ENCODE data around the gene NFATC2IP. TPM values are rescaled to one million over a fixed set of nuclear protein-coding genes. Genes with fewer than 3 reads are reported as not detected.

Gene NFATC2IP
- total and polyA plus RNA-seq, 2 of the 13 experiments (the other 11 are each of a cell fraction or from before 2014, with no cell fraction given), result 32.1 to 48.5 TPM

- TF ChIP-seq USF2 (IDR thresholded peaks at IDR 0.05; ENCODE audit: low read depth, low read length) (no peak), USF2 (CRISPR knock-in tag; IDR thresholded peaks at IDR 0.05; ENCODE audit: borderline replicate concordance) (no peak), SKI (IDR thresholded peaks at IDR 0.05; ENCODE audit: partially characterized antibody) (peak; percentile 6), KMT2A (CRISPR knock-in tag; IDR thresholded peaks at IDR 0.05) (peak; percentile 29; the same call in 1 of the 2 replicates), NFYB (CRISPR knock-in tag; IDR thresholded peaks at IDR 0.05) (peak; percentile 97), MTF2 (CRISPR knock-in tag; IDR thresholded peaks at IDR 0.05; ENCODE audit: borderline replicate concordance) (no peak), SRF (IDR thresholded peaks at IDR 0.05; ENCODE audit: low read depth, low read length) (no peak), REXO4 (CRISPR knock-in tag; IDR thresholded peaks at IDR 0.05; ENCODE audit: borderline replicate concordance) (no peak), ZNF337 (CRISPR knock-in tag; IDR thresholded peaks at IDR 0.05; ENCODE audit: borderline replicate concordance, low read depth) (no peak), NCOA5 (CRISPR knock-in tag; IDR thresholded peaks at IDR 0.05) (no peak), ZNF780A (CRISPR knock-in tag; IDR thresholded peaks at IDR 0.05) (peak; percentile 86; the same call in 1 of the 2 replicates), KDM3A (CRISPR knock-in tag; IDR thresholded peaks at IDR 0.05; ENCODE audit: low read depth) (peak; percentile 20), ZNF460 (CRISPR knock-in tag; IDR thresholded peaks at IDR 0.05; ENCODE audit: borderline replicate concordance) (no peak), NFIB (CRISPR knock-in tag; IDR thresholded peaks at IDR 0.05; ENCODE audit: borderline replicate concordance) (no peak), ZNF432 (CRISPR knock-in tag; IDR thresholded peaks at IDR 0.05; ENCODE audit: borderline replicate concordance) (no peak), CAMTA2 (CRISPR knock-in tag; IDR thresholded peaks at IDR 0.05; ENCODE audit: borderline replicate concordance) (no peak), SALL2 (CRISPR knock-in tag; IDR thresholded peaks at IDR 0.05) (no peak)
- TF ChIP-seq, protein P1, sequence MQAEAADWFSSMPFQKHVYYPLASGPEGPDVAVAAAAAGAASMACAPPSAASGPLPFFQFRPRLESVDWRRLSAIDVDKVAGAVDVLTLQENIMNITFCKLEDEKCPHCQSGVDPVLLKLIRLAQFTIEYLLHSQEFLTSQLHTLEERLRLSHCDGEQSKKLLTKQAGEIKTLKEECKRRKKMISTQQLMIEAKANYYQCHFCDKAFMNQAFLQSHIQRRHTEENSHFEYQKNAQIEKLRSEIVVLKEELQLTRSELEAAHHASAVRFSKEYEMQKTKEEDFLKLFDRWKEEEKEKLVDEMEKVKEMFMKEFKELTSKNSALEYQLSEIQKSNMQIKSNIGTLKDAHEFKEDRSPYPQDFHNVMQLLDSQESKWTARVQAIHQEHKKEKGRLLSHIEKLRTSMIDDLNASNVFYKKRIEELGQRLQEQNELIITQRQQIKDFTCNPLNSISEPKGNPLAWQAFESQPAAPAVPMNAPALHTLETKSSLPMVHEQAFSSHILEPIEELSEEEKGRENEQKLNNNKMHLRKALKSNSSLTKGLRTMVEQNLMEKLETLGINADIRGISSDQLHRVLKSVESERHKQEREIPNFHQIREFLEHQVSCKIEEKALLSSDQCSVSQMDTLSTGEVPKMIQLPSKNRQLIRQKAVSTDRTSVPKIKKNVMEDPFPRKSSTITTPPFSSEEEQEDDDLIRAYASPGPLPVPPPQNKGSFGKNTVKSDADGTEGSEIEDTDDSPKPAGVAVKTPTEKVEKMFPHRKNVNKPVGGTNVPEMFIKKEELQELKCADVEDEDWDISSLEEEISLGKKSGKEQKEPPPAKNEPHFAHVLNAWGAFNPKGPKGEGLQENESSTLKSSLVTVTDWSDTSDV (CRISPR knock-in tag; IDR thresholded peaks at IDR 0.05), result no peak
- TF ChIP-seq, protein P2, sequence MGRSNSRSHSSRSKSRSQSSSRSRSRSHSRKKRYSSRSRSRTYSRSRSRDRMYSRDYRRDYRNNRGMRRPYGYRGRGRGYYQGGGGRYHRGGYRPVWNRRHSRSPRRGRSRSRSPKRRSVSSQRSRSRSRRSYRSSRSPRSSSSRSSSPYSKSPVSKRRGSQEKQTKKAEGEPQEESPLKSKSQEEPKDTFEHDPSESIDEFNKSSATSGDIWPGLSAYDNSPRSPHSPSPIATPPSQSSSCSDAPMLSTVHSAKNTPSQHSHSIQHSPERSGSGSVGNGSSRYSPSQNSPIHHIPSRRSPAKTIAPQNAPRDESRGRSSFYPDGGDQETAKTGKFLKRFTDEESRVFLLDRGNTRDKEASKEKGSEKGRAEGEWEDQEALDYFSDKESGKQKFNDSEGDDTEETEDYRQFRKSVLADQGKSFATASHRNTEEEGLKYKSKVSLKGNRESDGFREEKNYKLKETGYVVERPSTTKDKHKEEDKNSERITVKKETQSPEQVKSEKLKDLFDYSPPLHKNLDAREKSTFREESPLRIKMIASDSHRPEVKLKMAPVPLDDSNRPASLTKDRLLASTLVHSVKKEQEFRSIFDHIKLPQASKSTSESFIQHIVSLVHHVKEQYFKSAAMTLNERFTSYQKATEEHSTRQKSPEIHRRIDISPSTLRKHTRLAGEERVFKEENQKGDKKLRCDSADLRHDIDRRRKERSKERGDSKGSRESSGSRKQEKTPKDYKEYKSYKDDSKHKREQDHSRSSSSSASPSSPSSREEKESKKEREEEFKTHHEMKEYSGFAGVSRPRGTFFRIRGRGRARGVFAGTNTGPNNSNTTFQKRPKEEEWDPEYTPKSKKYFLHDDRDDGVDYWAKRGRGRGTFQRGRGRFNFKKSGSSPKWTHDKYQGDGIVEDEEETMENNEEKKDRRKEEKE (IDR thresholded peaks at IDR 0.05), result no peak
Measured at GRCh38 chr16:28950648-28951409, at the start of gene NFATC2IP (continued).

All from HepG2 (cell line).